Testis (tissue), 3 donors: ENCODE results near the gene PTPRG. TPM values are rescaled to one million over a fixed set of nuclear protein-coding genes. Genes with fewer than 3 reads are reported as not detected.

Experiments
- DNase-seq: peaks from one replicate; pipeline ENCODE4 v3.0.0-alpha.2; 2019
- H3K27ac ChIP-seq, 2 donors: fragments of 200-600 bp; sonication (generic); one replicate each; pipeline ENCODE4 v1.5.1; 2019
- H3K27me3 ChIP-seq: fragments of 200-600 bp; sonication (generic); one replicate; pipeline ENCODE4 v1.5.1; 2019
- H3K36me3 ChIP-seq: fragments of 200-600 bp; sonication (generic); one replicate; pipeline ENCODE4 v1.5.1; 2017; ENCODE audit warnings: low read depth; ENCODE audit errors: missing control alignments
- H3K4me1 ChIP-seq: fragments of 200-600 bp; sonication (generic); one replicate; pipeline ENCODE4 v1.5.1; 2019
- H3K4me3 ChIP-seq, 2 donors: fragments of 200-600 bp; sonication (generic); one replicate each; pipeline ENCODE4 v1.5.1; 2017 to 2019
- H3K9me3 ChIP-seq: fragments of 200-600 bp; sonication (generic); one replicate; pipeline ENCODE4 v1.5.1; 2017
- CTCF ChIP-seq, 3 experiments: fragments of 450-650 bp in 2 of 3; fragments of 200-600 bp in 1 of 3; sonication (generic) in 1 of 3; IDR thresholded peaks; one replicate each; pipeline ENCODE4 v1.5.1; 2016 to 2019; ENCODE audit warnings: antibody characterized with exemption in 3 of 3, mild to moderate bottlenecking in 2 of 3, moderate library complexity in 1 of 3
- POLR2A ChIP-seq: fragments of 450-650 bp; IDR thresholded peaks from one replicate; pipeline ENCODE4 v1.6.1; 2017; ENCODE audit warnings: antibody characterized with exemption, mild to moderate bottlenecking, moderate library complexity
- WGBS, 2 donors: methylation state at CpG; one replicate each; pipeline ENCODE4 v1.1.5; 2018; 5-methylcytosine and 5-hydroxymethylcytosine counted together
- intact Hi-C: fragments of 100-400 bp; cut with DNase I; formaldehyde crosslinking; loops from one replicate; pipeline ENCODE4 v1.15.1; 2023; ENCODE audit warnings: low total_unique reads
- polyA plus RNA-seq: library from polyadenylated mRNA; stranded (reverse); fragments of 350-450 nt; fragmentation: Illumina TruSeq; extraction: RNeasy Lipid Tissue Mini Kit (QIAGEN cat#74804); gene quantifications from one replicate; pipeline ENCODE4 v1.2.3, GENCODE V29; 2014; ENCODE audit warnings: low read depth, low replicate concordance; ENCODE audit not compliant: insufficient read depth
- total RNA-seq, 2 donors: library from RNA; depleted of rRNA; stranded (reverse); fragments of >200 nt; gene quantifications; one replicate each; pipeline ENCODE4 v1.2.3, GENCODE V29; 2016

PTPRG gene
- total and polyA plus RNA-seq, 3 donors from 2014 or later: 26.3 to 107 (median 75.4) TPM

DNA sequence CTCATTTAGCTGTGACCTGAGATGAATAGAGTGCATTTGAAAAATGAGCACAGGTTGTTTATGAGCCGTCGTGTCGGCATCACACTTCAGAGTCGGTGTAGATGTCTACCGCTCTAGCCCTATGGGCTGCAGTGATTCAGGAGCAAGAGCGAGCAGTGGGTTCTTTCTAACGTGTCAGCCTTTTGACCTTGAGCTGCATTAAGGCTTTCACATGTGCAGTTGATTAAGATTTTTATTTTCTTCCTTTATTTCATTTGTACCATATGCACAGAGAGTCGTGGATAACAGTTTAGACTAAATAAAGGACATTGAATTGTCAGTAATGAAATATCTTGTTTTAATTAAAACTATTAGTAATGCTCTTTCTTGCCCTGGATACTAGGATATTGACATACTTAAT, 368.2 kb downstream of the PTPRG start:
- no peak overlapping the region for H3K27ac ChIP-seq
- no peak overlapping the region for H3K4me3 ChIP-seq
- DNase-seq: no peak
- H3K36me3 ChIP-seq: no peaks in the 10 kb centered on the region
- no peaks in the 10 kb centered on the region for H3K27me3 ChIP-seq
- H3K4me1 ChIP-seq: peaks cover 9% of the 10 kb centered on the region
- TF ChIP-seq CTCF (IDR thresholded peaks at IDR 0.05) (no peak), POLR2A (no peak)
- 87 to 88% methylated on average over 8 of the region's 8 CpGs for WGBS, 2 donors
- intact Hi-C loops: no loop called here
- H3K9me3 ChIP-seq: no peaks in the 10 kb centered on the region

GRCh38 chr3:61932499-61932898, 371.1 kb downstream of the PTPRG start:
- TF ChIP-seq CTCF (IDR thresholded peaks at IDR 0.05): no peak
- TF ChIP-seq POLR2A: no peak
- no peak for DNase-seq
- Histone ChIP-seq H3K4me1 (peaks cover 8% of the 10 kb centered on the region), H3K27ac (no peak overlapping the region), H3K9me3 (no peaks in the 10 kb centered on the region), H3K27me3 (no peaks in the 10 kb centered on the region), H3K36me3 (no peaks in the 10 kb centered on the region), H3K4me3 (no peak overlapping the region)
- intact Hi-C loops: no loop called here
- WGBS, 2 donors: 93 to 97% methylated on average over 6 of the region's 6 CpGs

DNA sequence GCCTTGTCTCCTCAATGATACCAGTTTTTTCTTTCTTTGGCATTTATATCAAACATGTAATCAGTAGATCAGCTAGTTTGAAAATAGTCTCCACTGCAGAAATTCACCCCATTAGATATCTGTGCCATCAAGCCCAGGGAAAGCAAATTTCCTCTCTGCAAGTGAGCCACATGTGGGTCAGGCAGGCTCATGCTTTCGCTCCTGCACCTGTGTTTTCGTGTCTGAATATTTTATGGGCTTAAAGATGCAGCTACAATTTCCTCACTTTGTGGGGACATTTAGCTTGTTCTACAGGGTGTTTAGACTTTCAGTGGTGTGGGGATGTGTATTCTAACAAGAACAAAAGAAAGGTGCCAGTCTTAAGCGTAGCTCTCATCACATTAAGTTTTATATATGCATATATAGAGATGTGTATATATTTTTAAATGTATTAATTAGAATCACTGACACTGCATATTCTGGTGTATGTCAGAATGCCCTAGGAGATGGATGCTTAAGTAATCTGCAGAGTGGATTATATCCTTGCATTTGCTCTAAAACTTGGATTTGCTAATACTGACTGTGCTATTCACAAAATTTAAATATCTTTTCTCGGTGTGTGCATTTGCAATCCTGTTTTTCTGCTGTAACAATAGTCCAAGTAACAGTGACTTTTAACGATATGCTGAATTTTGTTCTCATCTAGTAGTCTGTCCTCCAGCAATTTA, 372.6 kb downstream of the PTPRG start:
- 92 to 94% methylated on average over 5 of the region's 5 CpGs for WGBS, 2 donors

GRCh38 chr3:61934505-61934871, 373.1 kb downstream of the PTPRG start:
- Histone ChIP-seq H3K4me3 (no peak overlapping the region), H3K27ac (no peak overlapping the region), H3K4me1 (no peaks in the 10 kb centered on the region), H3K36me3 (no peaks in the 10 kb centered on the region), H3K27me3 (no peaks in the 10 kb centered on the region), H3K9me3 (no peaks in the 10 kb centered on the region)
- WGBS, 2 donors: 96 to 100% methylated on average over 1 of the region's 1 CpG
- TF ChIP-seq POLR2A (no peak), CTCF (IDR thresholded peaks at IDR 0.05) (no peak)
- intact Hi-C loops: no loop called here
- no peak for DNase-seq

More for the DNA sequence above, 372.6 kb downstream of the PTPRG start:
- intact Hi-C loops: no loop called here
- no peak for DNase-seq
- Histone ChIP-seq H3K36me3 (no peaks in the 10 kb centered on the region), H3K27ac (no peak overlapping the region), H3K27me3 (no peaks in the 10 kb centered on the region), H3K9me3 (no peaks in the 10 kb centered on the region), H3K4me3 (no peak overlapping the region), H3K4me1 (no peaks in the 10 kb centered on the region)
- TF ChIP-seq POLR2A (no peak), CTCF (IDR thresholded peaks at IDR 0.05) (no peak)

GRCh38 chr3:61935814-61936213, 374.4 kb downstream of the PTPRG start:
- WGBS, 2 donors: 86 to 95% methylated on average over 3 of the region's 3 CpGs

More at GRCh38 chr3:61935814-61936213, 374.4 kb downstream of the PTPRG start:
- TF ChIP-seq CTCF (IDR thresholded peaks at IDR 0.05) (no peak), POLR2A (no peak)
- H3K4me3 ChIP-seq: no peak overlapping the region
- intact Hi-C loops: no loop called here
- H3K4me1 ChIP-seq: no peaks in the 10 kb centered on the region
- H3K27me3 ChIP-seq: no peaks in the 10 kb centered on the region
- H3K36me3 ChIP-seq: no peaks in the 10 kb centered on the region
- H3K27ac ChIP-seq: no peak overlapping the region
- H3K9me3 ChIP-seq: no peaks in the 10 kb centered on the region
- DNase-seq: no peak
